A673 (cell line): ENCODE data around the gene CTNS.

ENCODE experiments used
- CTCF ChIP-seq: fragments of 300-800, 200-600 bp; sonication (generic); conservative IDR thresholded peaks from 2 replicates; pipeline ENCODE4 v1.5.1; 2017; ENCODE audit warnings: low read depth, mild to moderate bottlenecking, antibody characterized with exemption, low read length, moderate library complexity, mixed read lengths
- EZH2 ChIP-seq: fragments of 200-600 bp; sonication (generic); IDR thresholded peaks from 2 replicates; pipeline ENCODE4 v1.6.1; 2017; ENCODE audit warnings: borderline replicate concordance, low read depth, mild to moderate bottlenecking, mixed read lengths, antibody characterized with exemption, low read length; ENCODE audit not compliant: poor library complexity, severe bottlenecking

- no peak for TF ChIP-seq EZH2
- no peak for TF ChIP-seq CTCF
These were observed 23.8 kb downstream of the CTNS start for GRCh38 chr17:3660311-3660891.
